Stimulated activated CD4-positive, alpha-beta T cell treated with anti-CD3 and anti-CD28 coated beads, Interleukin-15, amount 100 ng/mL, for 24 hours (primary cell): ENCODE measurements around the gene SNX24.
"Not testable (repeated sequence)": the region's sequence is repeated elsewhere in the genome, so short reads cannot be mapped to it uniquely, and the experiment has no call there.

Experiments used
- DNase-seq: peaks from one replicate; pipeline ENCODE4 v3.0.0-alpha.2; 2020

SNX24 gene

GRCh38 chr5:122924719-122925395, 79.4 kb downstream of the SNX24 start:
- DNase-seq = no peak

- DNase-seq = no peak
These were observed 83.6 kb downstream of the SNX24 start for GRCh38 chr5:122929001-122929400.

- DNase-seq = no peak
These were observed 84.6 kb downstream of the SNX24 start for GRCh38 chr5:122929980-122930379.

- DNase-seq = no peak
These were observed 88.5 kb downstream of the SNX24 start for GRCh38 chr5:122933956-122934355.

GRCh38 chr5:122936088-122936487, 90.7 kb downstream of the SNX24 start:
- no peak for DNase-seq

GRCh38 chr5:122937914-122938313, 92.5 kb downstream of the SNX24 start:
- DNase-seq = no peak

- DNase-seq = no peak
These were observed 95.5 kb downstream of the SNX24 start for GRCh38 chr5:122940890-122941289.

- DNase-seq = no peak
These were observed 96.3 kb downstream of the SNX24 start for GRCh38 chr5:122941737-122942136.

GRCh38 chr5:122942164-122942914, 96.9 kb downstream of the SNX24 start:
- no peak for DNase-seq

- DNase-seq = no peak
These were observed 97.8 kb downstream of the SNX24 start for GRCh38 chr5:122943050-122943698.

- DNase-seq = no peak
These were observed 98.6 kb downstream of the SNX24 start for GRCh38 chr5:122944051-122944450.

- DNase-seq = no peak
These were observed 102.0 kb downstream of the SNX24 start for GRCh38 chr5:122947372-122947771.

- no peak for DNase-seq
These were observed 102.4 kb downstream of the SNX24 start for GRCh38 chr5:122947772-122948171.

- no peak for DNase-seq
These were observed 102.9 kb downstream of the SNX24 start for GRCh38 chr5:122948319-122948718.

- no peak for DNase-seq
These were observed 106.2 kb downstream of the SNX24 start for GRCh38 chr5:122951658-122952057.

GRCh38 chr5:122954719-122955118, 109.3 kb downstream of the SNX24 start:
- DNase-seq = no peak

- DNase-seq = no peak
These were observed 112.0 kb downstream of the SNX24 start for GRCh38 chr5:122957457-122957856.

GRCh38 chr5:122959740-122960445, 114.5 kb downstream of the SNX24 start:
- no peak for DNase-seq

- DNase-seq = no peak
These were observed 117.9 kb downstream of the SNX24 start for GRCh38 chr5:122963305-122963704.

- DNase-seq = no peak
These were observed 119.7 kb downstream of the SNX24 start for GRCh38 chr5:122965111-122965510.

GRCh38 chr5:122967085-122967484, 121.7 kb downstream of the SNX24 start:
- no peak for DNase-seq

GRCh38 chr5:122967625-122968024, 122.2 kb downstream of the SNX24 start:
- DNase-seq = no peak

- DNase-seq = not testable (repeated sequence)
These were observed 122.6 kb downstream of the SNX24 start for GRCh38 chr5:122968056-122968455.
